Natural killer cell (primary cell): ENCODE measurements around the gene TCP11. TPM values are rescaled to one million over a fixed set of nuclear protein-coding genes. Genes with fewer than 3 reads are reported as not detected.

Source experiments
- ATAC-seq, 3 donors: fragments of 150-1000 bp in 2 of 3; fragments of 200-7000 bp in 1 of 3; cut with Tn5 transposase; 1 replicate in 1 of 3; 2 replicates in 2 of 3; pipeline ENCODE4 v1.10.0; 2021; ENCODE audit warnings: mild to moderate bottlenecking in 2 of 3, moderate library complexity in 2 of 3
- DNase-seq, 2 donors: peaks; one replicate each; pipeline versions ENCODE4 v3.0.0 to v3.0.0-alpha.2; 2013 to 2021; ENCODE audit warnings: mixed read lengths in 1 of 2
- H3K27ac ChIP-seq: one replicate; pipeline ENCODE4 v1.5.1; 2013; ENCODE audit warnings: mild to moderate bottlenecking, low read length
- H3K27me3 ChIP-seq: one replicate; pipeline ENCODE4 v1.6.1; 2013; ENCODE audit warnings: low read length; ENCODE audit not compliant: control insufficient read depth, insufficient read depth
- H3K36me3 ChIP-seq: one replicate; pipeline ENCODE4 v1.6.1; 2013; ENCODE audit warnings: low read length; ENCODE audit not compliant: control insufficient read depth, insufficient read depth
- H3K4me1 ChIP-seq: one replicate; pipeline ENCODE4 v1.6.1; 2013; ENCODE audit warnings: low read length; ENCODE audit not compliant: control insufficient read depth, insufficient read depth
- H3K4me3 ChIP-seq: one replicate; pipeline ENCODE4 v1.5.1; 2013; ENCODE audit warnings: low read length
- H3K9me3 ChIP-seq: one replicate; pipeline ENCODE4 v1.6.1; 2013; ENCODE audit warnings: low read length; ENCODE audit not compliant: control insufficient read depth, insufficient read depth
- H3K27ac Mint-ChIP-seq, 2 donors: one replicate each; pipeline ENCODE4 v1.8.0; 2022; ENCODE audit warnings: mild to moderate bottlenecking in 2 of 2, mixed read lengths in 2 of 2, moderate library complexity in 1 of 2
- H3K27me3 Mint-ChIP-seq, 2 donors: one replicate each; pipeline ENCODE4 v1.8.0; 2022; ENCODE audit warnings: low read depth in 2 of 2, mixed read lengths in 2 of 2
- H3K36me3 Mint-ChIP-seq: one replicate; pipeline ENCODE4 v1.8.0; 2022; ENCODE audit warnings: mixed read lengths
- H3K4me1 Mint-ChIP-seq, 2 donors: one replicate each; pipeline ENCODE4 v1.8.0; 2022; ENCODE audit warnings: mixed read lengths in 2 of 2
- H3K4me3 Mint-ChIP-seq: one replicate; pipeline ENCODE4 v1.8.0; 2022; ENCODE audit warnings: mild to moderate bottlenecking, moderate library complexity, mixed read lengths
- H3K9me3 Mint-ChIP-seq, 2 donors: one replicate each; pipeline ENCODE4 v1.8.0; 2022; ENCODE audit warnings: mixed read lengths in 2 of 2
- WGBS: methylation state at CpG from one replicate; pipeline ENCODE4 v1.1.7; 2013; ENCODE audit warnings: missing lambda C conversion rate; ENCODE audit not compliant: insufficient coverage; 5-methylcytosine and 5-hydroxymethylcytosine counted together
- intact Hi-C: fragments of 100-400 bp; cut with micrococcal nuclease; formaldehyde crosslinking; loops from one replicate; pipeline ENCODE4 v1.14.2; 2022
- total RNA-seq, 4 donors: library from RNA; stranded (reverse); fragments of 120-200 nt in 1 of 4; gene quantifications; one replicate each; pipeline versions ENCODE4 v1.2.3 to v1.2.4, GENCODE V29; 2013 to 2022
- TF ChIP-seq, protein P1 (sequence below): fragments of 200-600 bp; IDR thresholded peaks from one replicate; pipeline ENCODE4 v1.8.0; 2022; ENCODE audit warnings: antibody characterized with exemption

TCP11 gene
- total RNA-seq, 3 donors from 2014 or later (not counting 1 experiment from before 2014, with no cell fraction given): not detected

DNA sequence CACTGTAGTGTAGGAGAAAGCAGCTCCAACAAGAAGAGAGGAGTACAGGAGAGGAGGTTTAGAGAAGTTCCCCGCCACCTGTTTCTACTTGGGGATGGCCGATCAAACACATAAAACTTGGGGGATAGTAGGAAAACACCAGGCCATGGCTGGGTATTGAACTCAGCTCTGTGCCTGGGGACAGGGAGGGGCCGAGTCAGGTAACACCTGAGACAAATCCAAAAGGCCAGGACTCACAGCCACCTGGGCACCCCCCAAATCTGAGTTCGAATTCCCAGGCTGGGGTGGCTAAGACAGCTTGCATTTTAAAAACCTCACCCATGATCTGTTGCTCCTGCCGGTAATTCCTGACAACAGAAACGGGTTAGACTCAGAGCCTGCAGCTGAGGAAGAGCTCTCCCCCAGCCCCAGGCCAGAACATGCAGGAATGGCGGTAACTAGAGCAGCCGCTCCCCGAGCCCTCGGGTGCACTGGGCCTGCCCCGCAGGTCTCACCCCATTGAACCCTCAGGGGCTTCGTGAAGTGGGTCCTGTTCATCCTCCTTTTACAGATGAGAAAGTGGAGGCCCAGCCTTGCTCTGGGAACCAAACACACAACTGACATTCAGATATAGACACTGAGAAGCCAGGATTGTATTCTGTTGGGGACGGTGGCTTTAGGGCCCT is 61.0 kb downstream of the TCP11 start:
- TF ChIP-seq, protein P1, sequence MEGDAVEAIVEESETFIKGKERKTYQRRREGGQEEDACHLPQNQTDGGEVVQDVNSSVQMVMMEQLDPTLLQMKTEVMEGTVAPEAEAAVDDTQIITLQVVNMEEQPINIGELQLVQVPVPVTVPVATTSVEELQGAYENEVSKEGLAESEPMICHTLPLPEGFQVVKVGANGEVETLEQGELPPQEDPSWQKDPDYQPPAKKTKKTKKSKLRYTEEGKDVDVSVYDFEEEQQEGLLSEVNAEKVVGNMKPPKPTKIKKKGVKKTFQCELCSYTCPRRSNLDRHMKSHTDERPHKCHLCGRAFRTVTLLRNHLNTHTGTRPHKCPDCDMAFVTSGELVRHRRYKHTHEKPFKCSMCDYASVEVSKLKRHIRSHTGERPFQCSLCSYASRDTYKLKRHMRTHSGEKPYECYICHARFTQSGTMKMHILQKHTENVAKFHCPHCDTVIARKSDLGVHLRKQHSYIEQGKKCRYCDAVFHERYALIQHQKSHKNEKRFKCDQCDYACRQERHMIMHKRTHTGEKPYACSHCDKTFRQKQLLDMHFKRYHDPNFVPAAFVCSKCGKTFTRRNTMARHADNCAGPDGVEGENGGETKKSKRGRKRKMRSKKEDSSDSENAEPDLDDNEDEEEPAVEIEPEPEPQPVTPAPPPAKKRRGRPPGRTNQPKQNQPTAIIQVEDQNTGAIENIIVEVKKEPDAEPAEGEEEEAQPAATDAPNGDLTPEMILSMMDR: no peak
- Histone ChIP-seq H3K36me3 (peaks cover 43% of the 10 kb centered on the region), H3K27ac (no peak overlapping the region), H3K4me3 (no peak overlapping the region), H3K27me3 (no peaks in the 10 kb centered on the region), H3K9me3 (no peaks in the 10 kb centered on the region), H3K4me1 (no peaks in the 10 kb centered on the region)
- no peak overlapping the region for H3K27ac Mint-ChIP-seq
- H3K36me3 Mint-ChIP-seq: no peaks in the 10 kb centered on the region
- no peaks in the 10 kb centered on the region for H3K9me3 Mint-ChIP-seq
- intact Hi-C loops: no loop called here
- H3K27me3 Mint-ChIP-seq: no peaks in the 10 kb centered on the region
- no peak for ATAC-seq
- no peak for DNase-seq
- peaks cover 6 to 7% of the 10 kb centered on the region in 2 donors for H3K4me1 Mint-ChIP-seq
- 95% methylated on average over 13 of the region's 13 CpGs for WGBS
- H3K4me3 Mint-ChIP-seq: no peak overlapping the region

DNA sequence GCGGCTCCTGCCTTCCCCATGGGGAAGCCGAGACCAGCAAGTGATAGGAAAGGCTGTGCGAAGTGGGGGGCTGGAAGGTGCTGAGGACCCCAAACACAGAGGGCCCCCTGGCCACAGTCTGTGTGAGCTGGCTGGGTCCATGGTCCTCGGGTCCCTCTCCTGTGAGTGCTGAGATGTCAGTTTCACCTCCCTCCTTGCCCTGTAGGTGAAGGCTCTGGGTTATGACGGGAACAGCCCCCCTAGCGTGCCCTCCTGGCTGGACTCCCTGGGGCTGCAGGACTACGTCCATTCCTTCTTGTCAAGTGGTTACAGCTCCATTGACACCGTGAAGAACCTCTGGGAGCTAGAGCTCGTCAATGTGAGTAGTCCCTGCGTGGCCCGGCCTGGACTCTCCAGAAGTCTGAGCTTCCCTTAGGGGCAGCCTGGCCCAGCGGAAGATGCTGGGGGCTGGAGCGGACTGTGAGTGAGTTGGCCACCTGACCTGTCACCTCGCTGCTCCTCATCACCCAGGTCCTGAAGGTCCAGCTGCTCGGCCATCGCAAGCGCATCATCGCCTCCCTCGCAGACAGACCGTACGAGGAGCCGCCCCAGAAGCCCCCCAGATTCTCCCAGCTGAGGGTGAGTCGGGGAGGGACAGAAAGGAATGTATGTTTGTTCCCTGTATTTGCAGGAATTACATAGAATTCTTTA is 61.7 kb downstream of the TCP11 start:
- H3K36me3 Mint-ChIP-seq: no peaks in the 10 kb centered on the region
- TF ChIP-seq, protein P1: no peak
- 96% methylated on average over 23 of the region's 23 CpGs for WGBS
- intact Hi-C loops: no loop called here
- peaks cover 6 to 7% of the 10 kb centered on the region in 2 donors for H3K4me1 Mint-ChIP-seq
- H3K9me3 ChIP-seq: no peaks in the 10 kb centered on the region
- no peaks in the 10 kb centered on the region for H3K4me1 ChIP-seq
- H3K36me3 ChIP-seq: peaks cover 39% of the 10 kb centered on the region
- DNase-seq (no peak), ATAC-seq (no peak)
- no peaks in the 10 kb centered on the region for H3K27me3 ChIP-seq
- no peaks in the 10 kb centered on the region for H3K9me3 Mint-ChIP-seq
- H3K4me3 Mint-ChIP-seq: no peak overlapping the region
- no peaks in the 10 kb centered on the region for H3K27me3 Mint-ChIP-seq
- no peak overlapping the region for H3K27ac Mint-ChIP-seq
- no peak overlapping the region for H3K4me3 ChIP-seq
- no peak overlapping the region for H3K27ac ChIP-seq

DNA sequence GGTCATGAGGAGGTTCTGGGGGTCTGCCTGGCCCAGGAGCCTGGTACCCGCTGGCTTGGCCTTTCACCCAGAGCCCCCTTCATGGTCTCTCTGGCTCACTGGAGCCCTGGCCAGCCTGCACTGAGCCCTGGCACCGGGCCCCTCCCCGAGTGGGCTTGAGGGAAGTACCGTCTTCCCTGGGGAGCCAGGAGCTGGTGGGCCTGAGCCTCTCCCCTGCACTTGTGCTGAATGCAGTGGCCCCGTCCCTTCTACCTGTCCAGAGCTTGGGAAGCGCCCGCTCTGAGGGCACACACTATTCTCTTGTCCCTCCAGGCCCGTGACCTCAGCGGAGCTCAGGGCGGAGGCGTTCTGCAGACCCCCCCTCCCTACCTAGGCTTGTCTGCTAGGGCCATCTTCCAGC is 62.2 kb downstream of the TCP11 start:
- no peaks in the 10 kb centered on the region for H3K27me3 ChIP-seq
- H3K36me3 ChIP-seq: peaks cover 38% of the 10 kb centered on the region
- Mint-ChIP-seq H3K27ac (no peak overlapping the region), H3K4me1 (peaks cover 6 to 7% of the 10 kb centered on the region in 2 donors), H3K4me3 (no peak overlapping the region), H3K9me3 (no peaks in the 10 kb centered on the region), H3K27me3 (no peaks in the 10 kb centered on the region), H3K36me3 (no peaks in the 10 kb centered on the region)
- H3K4me3 ChIP-seq: no peak overlapping the region
- WGBS: 95% methylated on average over 11 of the region's 11 CpGs
- intact Hi-C loops: no loop called here
- ATAC-seq (no peak), DNase-seq (no peak)
- no peaks in the 10 kb centered on the region for H3K9me3 ChIP-seq
- no peak overlapping the region for H3K27ac ChIP-seq
- TF ChIP-seq, protein P1: no peak
- no peaks in the 10 kb centered on the region for H3K4me1 ChIP-seq
